GM12891 (cell line): ENCODE results near the gene TCF7L2.
A peak's percentile ranks its signal among the peaks of the same experiment; 100 is the strongest.

Experiments
- DNase-seq: peaks from one replicate; pipeline ENCODE4 v3.0.0; 2011; ENCODE audit warnings: low spot score; ENCODE audit not compliant: insufficient read length
- FAIRE-seq: peaks from 2 replicates; lab custom pipeline; 2011; peaks lifted over from hg19 to GRCh38; lab: Jason Lieb, UNC
- PAX5 ChIP-seq: IDR thresholded peaks from 2 replicates; pipeline ENCODE4 v1.6.1; 2011; ENCODE audit warnings: low read length, moderate library complexity, mild to moderate bottlenecking; ENCODE audit not compliant: insufficient read depth, severe bottlenecking
- POLR2A ChIP-seq: IDR thresholded peaks from 2 replicates; pipeline ENCODE4 v1.6.1; 2011; ENCODE audit warnings: low read depth, low read length, control low read depth
- POLR2AphosphoS5 ChIP-seq: IDR thresholded peaks from 2 replicates; pipeline ENCODE4 v1.6.1; 2011; ENCODE audit warnings: low read depth, low read length, control low read depth
- POU2F2 ChIP-seq: IDR thresholded peaks from 2 replicates; pipeline ENCODE4 v1.6.1; 2011; ENCODE audit warnings: low read depth, mild to moderate bottlenecking, control low read depth, low read length, moderate library complexity
- SPI1 ChIP-seq: IDR thresholded peaks from 2 replicates; pipeline ENCODE4 v1.6.1; 2011; ENCODE audit warnings: low read depth, low read length, control low read depth
- TAF1 ChIP-seq: IDR thresholded peaks from 2 replicates; pipeline ENCODE4 v1.6.1; 2011; ENCODE audit warnings: low read depth, low read length, control low read depth

TCF7L2 gene

DNA sequence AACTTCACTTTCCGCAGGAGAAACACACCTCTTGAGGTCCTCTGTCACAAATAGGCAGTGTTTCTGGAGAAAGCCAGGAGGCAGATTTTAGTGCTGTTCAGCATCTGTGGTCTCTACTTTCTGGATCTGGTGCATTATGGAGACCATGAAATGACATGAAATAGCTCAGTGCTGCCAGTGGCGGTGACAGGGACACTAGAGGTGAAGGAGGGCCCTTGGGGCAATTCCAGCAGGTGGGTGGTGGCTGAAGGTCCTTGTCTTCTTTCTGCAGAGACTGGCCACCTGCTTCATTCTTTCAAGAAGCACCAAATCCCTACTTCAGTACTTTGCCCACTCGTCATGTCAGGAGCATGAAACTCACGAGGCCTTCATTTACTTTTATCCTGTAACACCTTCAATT lies 135.7 kb downstream of the TCF7L2 start:
- no peak for TF ChIP-seq TAF1
- TF ChIP-seq SPI1: no peak
- TF ChIP-seq PAX5: no peak
- TF ChIP-seq POLR2A: no peak
- no peak for TF ChIP-seq POU2F2
- TF ChIP-seq POLR2AphosphoS5: no peak
- FAIRE-seq (no peak), DNase-seq (no peak)

DNA sequence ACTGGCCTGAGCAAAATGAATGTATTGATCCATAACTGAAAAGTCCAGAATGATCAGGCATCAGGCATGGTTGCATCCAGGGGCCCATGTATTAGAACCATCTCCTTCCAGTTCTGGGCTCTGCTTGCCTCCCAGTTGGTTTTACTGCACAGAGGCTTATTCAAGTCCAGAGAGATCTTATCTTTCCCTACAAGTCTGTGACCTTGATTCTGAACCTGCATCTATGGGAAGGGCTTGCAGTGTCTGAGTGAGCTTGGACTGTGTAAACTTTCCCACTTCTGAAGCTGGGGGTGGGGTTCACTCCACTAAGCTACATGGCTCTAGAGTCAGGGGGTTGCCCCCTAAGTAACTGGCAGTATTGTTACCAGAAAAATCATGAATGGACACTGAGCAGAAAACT lies 136.2 kb downstream of the TCF7L2 start:
- no peak for TF ChIP-seq POLR2AphosphoS5
- TF ChIP-seq POLR2A: no peak
- no peak for TF ChIP-seq TAF1
- TF ChIP-seq PAX5: no peak
- TF ChIP-seq POU2F2: no peak
- DNase-seq: no peak
- FAIRE-seq: no peak

- DNase-seq (no peak), FAIRE-seq (no peak)
- TF ChIP-seq TAF1 (no peak), POU2F2 (no peak), POLR2A (no peak), POLR2AphosphoS5 (no peak), PAX5 (no peak), SPI1 (no peak)
These were observed 137.3 kb downstream of the TCF7L2 start for GRCh38 chr10:113087165-113088029.

DNA sequence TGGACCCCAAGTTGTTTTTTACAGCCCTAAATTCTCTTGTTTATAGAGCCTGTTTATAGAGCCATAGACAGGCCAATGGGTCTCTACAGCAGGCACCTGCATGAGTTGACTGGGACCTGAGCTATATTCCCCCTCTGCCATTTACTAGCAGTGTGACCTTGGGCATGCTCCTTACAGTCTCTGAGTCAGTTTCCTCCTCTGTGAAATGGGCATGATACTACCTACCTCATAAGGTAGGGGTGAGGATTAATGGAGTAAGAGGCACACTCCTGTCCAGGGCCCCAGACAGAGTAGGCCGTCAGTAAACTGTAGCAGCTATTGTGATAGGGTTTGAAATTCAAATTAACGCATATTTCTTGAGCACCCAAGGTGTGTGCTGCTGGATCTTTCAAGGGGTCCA lies 138.1 kb downstream of the TCF7L2 start:
- TF ChIP-seq TAF1: no peak
- no peak for TF ChIP-seq POU2F2
- TF ChIP-seq SPI1: no peak
- TF ChIP-seq POLR2A: no peak
- TF ChIP-seq POLR2AphosphoS5: no peak
- no peak for TF ChIP-seq PAX5
- FAIRE-seq: no peak
- no peak for DNase-seq

DNA sequence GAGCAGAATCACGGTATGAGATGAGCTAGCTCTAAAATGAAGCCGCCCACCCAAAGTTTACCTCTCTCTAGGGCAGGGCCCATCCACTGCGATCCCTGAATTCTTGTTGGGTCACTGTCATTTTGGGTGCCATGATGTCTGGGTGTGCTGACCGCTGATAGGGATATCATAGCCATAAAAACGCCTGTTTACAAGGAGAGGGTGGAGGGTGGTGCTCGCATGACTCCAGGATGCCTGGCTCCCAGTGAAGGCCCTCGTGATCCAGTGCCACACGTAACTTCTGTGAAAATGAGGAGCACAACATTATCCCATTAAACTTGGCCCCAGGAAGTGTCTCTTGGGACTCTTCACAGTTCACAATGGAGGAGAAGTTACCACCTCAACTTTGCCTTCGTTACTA lies 139.5 kb downstream of the TCF7L2 start:
- no peak for FAIRE-seq
- no peak for DNase-seq

GRCh38 chr10:113091920-113092319 lies 141.9 kb downstream of the TCF7L2 start:
- DNase-seq (no peak), FAIRE-seq (no peak)
- TF ChIP-seq TAF1 (no peak), POLR2A (no peak), POU2F2 (no peak), SPI1 (no peak), PAX5 (no peak), POLR2AphosphoS5 (no peak)

More for the DNA sequence above, 139.5 kb downstream of the TCF7L2 start:
- TF ChIP-seq POU2F2: no peak
- no peak for TF ChIP-seq SPI1
- TF ChIP-seq TAF1: no peak
- TF ChIP-seq PAX5: no peak
- TF ChIP-seq POLR2AphosphoS5: no peak
- no peak for TF ChIP-seq POLR2A

- TF ChIP-seq PAX5 (no peak), POLR2A (no peak), TAF1 (no peak), POLR2AphosphoS5 (no peak), POU2F2 (no peak), SPI1 (no peak)
- DNase-seq: no peak
- FAIRE-seq: no peak
These were observed 143.4 kb downstream of the TCF7L2 start for GRCh38 chr10:113093188-113094113.

DNA sequence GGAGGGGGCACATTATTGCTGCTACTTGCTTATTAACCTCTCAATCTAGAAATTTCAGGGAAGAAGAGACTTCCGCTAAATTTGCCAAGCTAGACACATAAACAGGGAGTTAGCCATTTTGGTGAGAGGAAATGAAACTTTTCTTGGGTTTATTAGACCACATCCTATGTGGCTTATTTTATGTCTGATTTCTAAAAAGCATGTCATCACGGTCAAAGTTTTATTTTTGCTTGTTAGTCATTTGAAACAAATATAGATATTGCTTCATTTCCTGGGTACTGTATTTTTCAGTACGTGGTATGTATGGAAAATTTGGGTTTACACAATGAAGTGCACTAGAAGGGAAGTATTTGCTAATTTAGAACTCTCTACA lies 144.1 kb downstream of the TCF7L2 start:
- TF ChIP-seq TAF1 (no peak), SPI1 (peak; percentile 93)
- DNase-seq: no peak
- FAIRE-seq: no peak

- DNase-seq (no peak), FAIRE-seq (no peak)
- TF ChIP-seq SPI1 (no peak), PAX5 (no peak), TAF1 (no peak), POLR2AphosphoS5 (no peak), POU2F2 (no peak)
These were observed 145.5 kb downstream of the TCF7L2 start for GRCh38 chr10:113095419-113096127.
